ENCODE results near the gene POC1A. TPM values are rescaled to one million over a fixed set of nuclear protein-coding genes. Genes with fewer than 3 reads are reported as not detected.

POC1A gene
- total and polyA plus RNA-seq, 2 of the 4 experiments (the other 2 are of a cell fraction), result 10.6 to 11.5 TPM

- no peaks in the 10 kb centered on the region for H3K9me3 ChIP-seq (ENCODE audit: control insufficient read depth, insufficient read depth, low read length)
- no peaks in the 10 kb centered on the region for H4K20me1 ChIP-seq (ENCODE audit: insufficient read depth, low read length)
- H3K56ac ChIP-seq (ENCODE audit: extremely low read depth, insufficient read depth, low read length), result no peak overlapping the region
- H2BK5ac ChIP-seq (ENCODE audit: low read depth, low read length, poor library complexity, severe bottlenecking), result no peak overlapping the region
- H3K36me3 ChIP-seq (ENCODE audit: control insufficient read depth, insufficient read depth, low read length), result no peaks in the 10 kb centered on the region
- BruUV-seq (replicated peaks), result no TSS peak
- H2AFZ ChIP-seq (replicated peaks; ENCODE audit: low read length, poor library complexity), result peak overlapping the region; percentile 8
- H2BK15ac ChIP-seq (ENCODE audit: low read depth, low read length), result no peak overlapping the region
- no peak overlapping the region for H4K5ac ChIP-seq (ENCODE audit: low read depth, low read length)
- H2AK5ac ChIP-seq (ENCODE audit: low read depth, low read length), result 0 out of 2 replicates have a peak overlapping the region, but pooled peaks have one; percentile 31
- ChIA-PET CTCF (no interaction called here), POLR2A (ENCODE audit: unreplicated experiment) (no interaction called here)
- H3K9me1 ChIP-seq (ENCODE audit: insufficient read depth, low read length), result no peaks in the 10 kb centered on the region
- H2AK9ac ChIP-seq (replicated peaks; ENCODE audit: low read depth, low read length, poor library complexity), result peak overlapping the region; percentile 40
- H3K9ac ChIP-seq (ENCODE audit: low read depth, low read length), result no peak overlapping the region
- no peaks in the 10 kb centered on the region; the same call in 1 of the 2 replicates for H3K27me3 ChIP-seq (ENCODE audit: control insufficient read depth, insufficient read depth, low read length)
- intact Hi-C loops (cut with micrococcal nuclease), result no loop called here
- no peak overlapping the region for H3K27ac ChIP-seq (ENCODE audit: insufficient read depth, low read length)
- no peak overlapping the region; the same call in 1 of the 2 replicates for H3K4ac ChIP-seq (ENCODE audit: low read depth, low read length)
- in situ Hi-C loops (cut with MboI; ENCODE audit: low sequenced_read_pairs), result no loop called here
- WGBS, 2 experiments (ENCODE audit: extremely low coverage in 2 of 2, insufficient read length in 1 of 2), result no CpG with 5 or more reads among the region's 4 CpGs
- ATAC-seq (ENCODE audit: low read depth), result no peak
- H3K4me3 ChIP-seq (ENCODE audit: insufficient read depth, low read depth, low read length), result no peak overlapping the region
- no peaks in the 10 kb centered on the region for H3K79me1 ChIP-seq (ENCODE audit: low read depth in 1 of 2, low read length in 2 of 2)
- no peak overlapping the region for H3K14ac ChIP-seq (replicated peaks; ENCODE audit: low read depth, low read length)
- no peaks in the 10 kb centered on the region for H3K4me1 ChIP-seq (ENCODE audit: control insufficient read depth, insufficient read depth, low read length)
- no peak overlapping the region for H3K18ac ChIP-seq (ENCODE audit: low read depth, low read length)
- H3K4me2 ChIP-seq (ENCODE audit: low read depth, low read length), result no peak overlapping the region
- H4K8ac ChIP-seq (ENCODE audit: low read depth in 2 of 2, low read length in 2 of 2), result no peak overlapping the region
- no peak overlapping the region for H2BK20ac ChIP-seq (ENCODE audit: low read depth, low read length)
- dilution Hi-C loops (cut with HindIII; ENCODE audit: low sequenced_read_pairs, unreplicated experiment), result no loop called here
- no peak overlapping the region for H4K91ac ChIP-seq (ENCODE audit: insufficient read depth, low read depth, low read length)
- H2BK120ac ChIP-seq (ENCODE audit: low read depth, low read length), result no peak overlapping the region
- no peak overlapping the region for H3K23ac ChIP-seq (ENCODE audit: low read depth, low read length)
- TF ChIP-seq POLR2A (IDR thresholded peaks at IDR 0.05; ENCODE audit: low read depth, low read length), result no peak
- no peak for TF ChIP-seq RAD21 (IDR thresholded peaks at IDR 0.05; ENCODE audit: low read length)
- TF ChIP-seq USF2 (IDR thresholded peaks at IDR 0.05; ENCODE audit: low read depth, low read length), result no peak
- no peak for DNase-seq
Observed at GRCh38 chr3:52039426-52039825, 114.8 kb downstream of the POC1A start.

Data from IMR-90 (cell line).